NCI-H2227 treated with DMSO at 0.1 percent for 48 hours (cell line): ENCODE measurements around the gene EMX1.
A peak's percentile ranks its signal among the peaks of the same experiment; 100 is the strongest.
"Not testable (repeated sequence)": the region's sequence is repeated elsewhere in the genome, so short reads cannot be mapped to it uniquely, and the experiment has no call there.

ENCODE experiments used
- DNase-seq: peaks from one replicate; lab custom pipeline; 2025; lab: John Stamatoyannopoulos, UW

Gene EMX1

GRCh38 chr2:72900191-72900825, 17.0 kb upstream of the EMX1 start:
- no peak for DNase-seq

- no peak for DNase-seq
These were observed 15.9 kb upstream of the EMX1 start for GRCh38 chr2:72901426-72901825.

GRCh38 chr2:72907369-72907768, 9.9 kb upstream of the EMX1 start:
- not testable (repeated sequence) for DNase-seq

- no peak for DNase-seq
These were observed 8.6 kb upstream of the EMX1 start for GRCh38 chr2:72908741-72909140.

- no peak for DNase-seq
These were observed 6.1 kb upstream of the EMX1 start for GRCh38 chr2:72911256-72911655.

GRCh38 chr2:72913486-72914205, 3.7 kb upstream of the EMX1 start:
- no peak for DNase-seq

GRCh38 chr2:72914206-72914559, 3.1 kb upstream of the EMX1 start:
- DNase-seq: no peak

GRCh38 chr2:72914589-72915319, 2.6 kb upstream of the EMX1 start:
- no peak for DNase-seq

GRCh38 chr2:72915320-72915906, 1.9 kb upstream of the EMX1 start:
- no peak for DNase-seq

- DNase-seq: no peak
These were observed 1.2 kb upstream of the EMX1 start for GRCh38 chr2:72915907-72916742.

- DNase-seq: no peak
These were observed 579 bp upstream of the EMX1 start for GRCh38 chr2:72916743-72917137.

- no peak for DNase-seq
These were observed 696 bp downstream of the EMX1 start for GRCh38 chr2:72917877-72918553.

GRCh38 chr2:72919414-72920317, 2.3 kb downstream of the EMX1 start:
- no peak for DNase-seq

GRCh38 chr2:72920318-72921087, 3.2 kb downstream of the EMX1 start:
- DNase-seq: peak; percentile 37

GRCh38 chr2:72921088-72921851, 4.0 kb downstream of the EMX1 start:
- DNase-seq: no peak

GRCh38 chr2:72921853-72922252, 4.5 kb downstream of the EMX1 start:
- DNase-seq: no peak

GRCh38 chr2:72923833-72924352, 6.6 kb downstream of the EMX1 start:
- no peak for DNase-seq
